ENCODE data around the gene GRK6. TPM values are rescaled to one million over a fixed set of nuclear protein-coding genes. Genes with fewer than 3 reads are reported as not detected.

GRK6 gene
- total and polyA plus RNA-seq, 9 of the 15 experiments (the other 6 are each of a cell fraction or from before 2014, with no cell fraction given) = 0.63 to 122 (median 44.5) TPM

- TF ChIP-seq NFE2 (IDR thresholded peaks at IDR 0.05; ENCODE audit: low read depth) (peak; percentile 99), ZNF324 (CRISPR knock-in tag; IDR thresholded peaks at IDR 0.05) (no peak), BRCA1 (IDR thresholded peaks at IDR 0.05) (no peak), BRCA1 (CRISPR knock-in tag; IDR thresholded peaks at IDR 0.05) (no peak), IRF1 (CRISPR knock-in tag; IDR thresholded peaks at IDR 0.05; ENCODE audit: borderline replicate concordance) (no peak), CREM (IDR thresholded peaks at IDR 0.05; ENCODE audit: low read depth) (peak; percentile 69), THRA (IDR thresholded peaks at IDR 0.05) (no peak), ZNF444 (CRISPR knock-in tag; IDR thresholded peaks at IDR 0.05) (no peak), CBFB (CRISPR knock-in tag; IDR thresholded peaks at IDR 0.05) (0 out of 2 replicates have a peak, but pooled peaks have one; percentile 45), MTA3 (IDR thresholded peaks at IDR 0.05; ENCODE audit: borderline replicate concordance) (peak; percentile 29; the same call in 1 of the 2 replicates), NKRF (IDR thresholded peaks at IDR 0.05; ENCODE audit: borderline replicate concordance) (no peak), ZNF277 (CRISPR knock-in tag; IDR thresholded peaks at IDR 0.05; ENCODE audit: borderline replicate concordance) (no peak), XRCC5 (IDR thresholded peaks at IDR 0.05; ENCODE audit: low read depth, low read length) (no peak), HMGXB4 (CRISPR knock-in tag; IDR thresholded peaks at IDR 0.05) (no peak), ZFP1 (CRISPR knock-in tag; IDR thresholded peaks at IDR 0.05) (no peak), ZNF280B (CRISPR knock-in tag; IDR thresholded peaks at IDR 0.05) (no peak), KLF13 (tag; IDR thresholded peaks at IDR 0.05; ENCODE audit: borderline replicate concordance, low read depth) (peak; percentile 12; the same call in 1 of the 2 replicates), SMARCA4 (IDR thresholded peaks at IDR 0.05) (peak; percentile 53; the same call in 1 of the 2 replicates), SRF (CRISPR knock-in tag; IDR thresholded peaks at IDR 0.05) (peak in 1 of 2 experiments; percentile 50; a peak in 1 of 4 replicates)
Measured at GRCh38 chr5:177427919-177428573, 1.6 kb downstream of the GRK6 start (continued).

Measured in K562 (cell line).